Activated CD8-positive, alpha-beta memory T cell treated with anti-CD3 and anti-CD28 coated beads for 4 hours (primary cell): ENCODE results near the gene PHACTR1.
"Not testable (repeated sequence)": the region's sequence is repeated elsewhere in the genome, so short reads cannot be mapped to it uniquely, and the experiment has no call there.

Experiments
- DNase-seq, 2 donors: peaks; one replicate each; pipeline ENCODE4 v3.0.0-alpha.2; 2020; ENCODE audit warnings: low read depth in 2 of 2

Gene PHACTR1

DNA sequence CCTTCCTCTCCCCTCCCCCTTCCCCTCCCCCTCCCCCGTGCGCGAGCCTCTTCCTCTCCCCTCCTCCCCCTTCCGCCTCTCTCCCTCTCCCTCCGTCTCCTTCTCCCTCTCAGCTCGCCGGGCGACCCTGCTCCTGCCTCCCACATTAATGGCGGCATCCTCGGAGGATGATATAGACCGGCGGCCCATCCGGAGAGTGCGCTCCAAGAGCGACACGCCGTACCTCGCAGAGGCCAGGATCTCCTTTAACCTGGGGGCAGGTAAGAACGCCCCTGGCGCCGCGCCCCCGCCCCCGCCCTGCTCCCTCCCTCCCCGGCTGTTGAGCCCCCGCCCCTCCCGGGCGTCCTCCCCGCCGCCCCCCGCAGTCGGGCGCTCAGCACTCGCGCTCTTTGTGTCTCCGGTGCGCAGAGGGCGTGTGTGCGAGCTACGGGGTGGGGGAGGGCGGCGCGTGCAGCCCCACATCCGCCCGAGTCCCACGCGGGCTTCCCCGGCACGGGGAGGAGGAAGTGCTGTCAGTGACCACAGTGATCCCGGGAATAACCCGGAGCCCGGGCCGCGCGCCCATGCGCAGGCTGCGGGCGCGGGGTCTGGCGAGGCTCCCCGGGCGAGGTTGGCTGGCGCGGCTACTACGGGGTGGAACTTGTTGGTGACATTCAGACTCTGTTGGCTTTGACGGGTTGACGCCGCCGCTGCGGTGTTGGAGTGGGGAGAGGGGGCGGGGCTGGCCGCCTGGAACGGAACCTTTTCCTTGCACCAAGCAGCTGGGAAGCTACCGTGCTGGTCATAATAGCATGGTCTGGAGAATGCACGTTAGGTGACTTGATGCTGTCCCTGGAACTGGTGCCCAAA is 33.2 kb downstream of the PHACTR1 start:
- DNase-seq, result no peak

DNA sequence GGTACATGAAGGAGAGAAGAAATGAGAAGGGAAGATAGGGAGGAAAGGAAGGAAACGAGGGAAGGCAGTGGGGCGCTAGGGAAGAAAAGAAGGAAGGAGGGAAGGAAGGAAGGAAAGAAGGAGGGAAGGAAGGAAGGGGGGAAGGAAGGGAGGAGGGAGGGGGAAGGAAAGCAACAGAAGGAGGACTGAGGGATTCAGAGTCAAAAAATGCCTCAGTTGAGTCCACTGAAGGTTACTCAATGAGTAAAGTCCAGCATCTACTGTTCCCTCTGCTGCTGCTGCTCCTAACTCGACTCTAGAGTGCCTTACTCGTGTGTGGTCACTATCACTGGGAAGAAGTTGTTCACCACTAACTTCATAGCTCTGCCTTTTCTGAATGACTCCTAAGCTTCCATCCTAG is 33.8 kb downstream of the PHACTR1 start:
- no peak for DNase-seq

DNA sequence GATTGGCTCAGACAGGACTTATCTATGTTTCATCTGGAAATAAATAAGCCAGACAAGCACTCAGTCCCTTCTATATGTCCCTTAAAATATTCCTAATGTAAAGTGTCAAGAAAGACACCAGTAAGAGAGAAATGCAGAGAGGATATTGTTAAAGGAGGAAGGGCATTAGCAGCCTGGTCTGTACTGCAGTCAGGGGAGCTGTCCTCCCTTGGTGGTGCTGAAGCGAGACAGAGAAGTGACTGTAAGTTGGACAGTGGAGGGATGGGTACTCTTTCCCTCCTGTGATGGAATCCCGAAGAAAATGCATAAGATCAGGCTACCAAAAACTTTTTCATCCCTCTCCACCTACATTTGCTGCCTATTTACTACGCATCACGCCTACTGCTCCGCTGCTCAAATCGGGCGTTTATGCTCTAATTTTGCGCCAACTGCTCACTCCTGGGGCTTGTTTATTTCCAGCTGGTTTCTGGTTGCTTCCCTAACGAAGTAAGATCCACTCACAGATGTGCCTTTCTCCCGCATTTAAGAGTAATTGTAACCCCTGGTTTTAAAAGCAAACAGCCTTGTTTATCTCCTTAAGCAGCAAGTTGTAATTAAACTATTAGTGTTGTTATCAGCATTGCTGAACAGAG is 35.2 kb downstream of the PHACTR1 start:
- DNase-seq, result no peak

DNA sequence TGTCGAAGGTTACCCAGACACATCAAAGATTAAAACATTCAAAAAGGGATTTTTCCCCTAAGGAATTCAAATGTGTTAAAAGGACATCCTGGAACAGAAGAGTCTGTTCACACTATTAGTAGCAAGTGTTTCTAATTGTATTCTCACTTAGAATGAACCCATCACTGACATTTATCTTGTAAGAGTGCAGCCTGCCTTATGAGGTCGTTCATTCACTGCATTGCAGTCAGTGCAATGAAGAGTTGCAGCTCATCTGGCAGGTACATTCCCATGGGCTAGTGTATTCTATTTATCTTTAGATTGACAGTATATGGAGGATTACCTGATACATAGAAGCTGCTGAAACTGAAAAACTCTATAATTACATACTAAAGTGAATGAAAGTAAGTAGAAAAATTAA is 36.5 kb downstream of the PHACTR1 start:
- DNase-seq, result no peak

DNA sequence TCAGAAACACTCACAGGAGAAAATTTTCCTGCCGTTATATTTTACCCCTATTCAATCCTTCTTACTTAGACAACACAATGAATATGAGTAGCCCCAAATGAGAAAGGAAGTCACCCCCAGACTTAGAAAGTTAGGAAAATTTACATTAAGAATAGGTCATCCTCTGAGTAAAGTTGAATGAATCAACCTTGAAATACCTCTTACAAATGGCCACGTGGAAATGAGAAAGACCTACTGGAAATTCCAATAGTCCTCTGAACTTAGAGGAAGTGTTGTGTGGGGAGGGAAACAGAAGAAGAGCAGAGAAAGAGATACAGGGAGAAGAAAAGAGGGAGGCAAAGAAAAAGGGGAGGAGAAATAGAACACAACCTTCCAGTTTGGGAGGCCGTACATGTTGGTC is 43.7 kb downstream of the PHACTR1 start:
- no peak for DNase-seq

DNA sequence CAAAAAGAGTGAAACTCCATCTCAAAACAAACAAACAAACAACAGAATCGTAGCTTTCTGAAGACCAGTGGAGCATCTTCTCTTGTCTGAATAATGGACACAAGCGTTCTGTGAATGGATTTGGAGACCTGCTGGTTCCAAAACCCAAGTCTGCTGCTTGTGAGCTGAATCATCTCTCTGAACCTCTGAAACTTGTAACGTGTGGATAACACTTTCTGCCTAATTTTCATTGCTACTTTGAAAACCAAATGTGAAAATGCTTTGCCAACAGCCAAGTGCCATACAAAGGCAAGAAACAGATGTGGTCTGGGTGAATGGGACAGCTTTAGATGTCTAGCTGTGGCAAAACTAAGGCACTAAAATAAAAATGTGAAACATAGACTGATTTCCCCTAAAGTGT is 44.3 kb downstream of the PHACTR1 start:
- DNase-seq, result no peak

DNA sequence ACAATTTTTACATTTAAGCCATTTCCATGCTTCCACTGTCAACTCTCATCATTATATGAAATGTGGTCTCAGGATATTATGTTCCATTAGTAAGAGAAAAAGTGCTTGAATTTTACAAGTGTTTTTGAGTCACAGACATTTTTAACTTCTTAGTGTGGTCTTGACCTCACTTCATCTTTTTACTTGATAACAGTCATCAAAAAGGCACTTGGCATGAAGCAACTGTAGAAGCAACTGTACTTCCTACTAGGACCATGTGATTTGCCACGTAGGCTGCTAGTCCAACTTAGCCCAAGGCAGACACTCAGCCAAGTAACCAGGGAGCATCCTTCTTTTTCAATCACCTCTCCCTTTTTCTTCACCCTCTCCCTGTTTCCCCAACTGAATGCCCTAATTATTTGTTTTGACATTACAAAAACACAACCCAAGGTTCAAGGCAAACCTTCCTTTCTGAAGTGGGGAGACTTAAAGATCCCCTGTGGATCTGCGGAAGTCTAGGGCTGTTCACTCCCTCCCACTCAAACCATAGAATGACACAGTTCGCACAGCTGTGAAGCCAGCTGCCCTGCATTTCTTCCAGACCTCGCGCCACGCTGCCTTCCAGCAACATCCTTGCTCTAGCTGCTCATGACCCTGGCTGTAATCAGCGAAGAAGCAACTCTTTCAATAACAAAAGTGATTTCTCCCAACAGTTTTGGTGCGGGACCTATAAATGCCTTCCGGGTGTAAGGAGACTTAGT is 45.0 kb downstream of the PHACTR1 start:
- DNase-seq, result no peak

DNA sequence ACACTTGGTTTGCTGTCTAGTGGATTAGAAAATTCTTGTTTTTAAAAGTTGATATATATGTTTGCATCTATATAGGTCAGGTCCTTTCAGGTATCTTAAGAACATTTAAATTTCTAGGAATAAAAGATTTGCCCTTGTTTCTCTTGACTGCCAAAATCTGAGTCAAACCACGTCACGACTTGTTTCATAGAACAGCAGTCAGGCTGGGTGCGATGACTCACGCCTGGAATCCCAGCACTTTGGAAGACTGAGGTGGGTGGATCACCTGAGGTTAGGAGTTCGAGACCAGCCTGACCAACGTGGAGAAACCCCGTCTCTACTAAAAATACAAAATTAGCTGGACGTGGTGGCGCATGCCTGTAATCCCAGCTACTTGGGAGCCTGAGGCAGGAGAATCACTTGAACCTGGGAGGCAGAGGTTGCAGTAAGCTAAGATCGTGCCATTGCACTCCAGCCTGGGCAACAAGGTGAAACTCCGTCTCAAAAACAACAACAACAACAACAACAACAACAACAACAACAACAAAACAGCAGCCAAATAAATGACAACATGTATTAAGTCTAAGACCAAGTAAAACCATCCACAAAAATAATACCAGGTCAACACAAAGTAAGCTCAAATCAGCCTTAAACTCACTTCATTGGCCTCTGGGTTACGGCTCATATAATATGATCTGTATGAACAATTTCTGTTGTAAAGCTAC is 46.3 kb downstream of the PHACTR1 start:
- DNase-seq, result not testable (repeated sequence)

DNA sequence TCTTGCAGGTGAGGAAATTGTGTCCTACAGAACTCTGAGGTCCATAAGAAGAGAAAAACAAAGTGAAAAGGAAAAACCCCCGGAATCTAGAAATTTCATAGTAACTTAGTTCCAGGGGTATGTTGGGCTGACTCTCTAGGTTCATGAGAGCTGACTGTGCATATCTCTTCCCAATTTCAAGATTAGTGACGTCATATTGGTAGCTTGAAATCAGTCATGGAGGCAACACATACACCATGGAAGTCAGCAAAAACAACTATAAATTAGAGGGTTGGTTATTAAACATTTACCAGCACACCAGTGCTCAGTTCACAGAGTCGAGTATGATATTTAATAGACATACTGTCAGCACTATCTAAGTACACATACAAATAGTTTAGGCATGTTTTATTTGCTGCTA is 49.8 kb downstream of the PHACTR1 start:
- no peak for DNase-seq

DNA sequence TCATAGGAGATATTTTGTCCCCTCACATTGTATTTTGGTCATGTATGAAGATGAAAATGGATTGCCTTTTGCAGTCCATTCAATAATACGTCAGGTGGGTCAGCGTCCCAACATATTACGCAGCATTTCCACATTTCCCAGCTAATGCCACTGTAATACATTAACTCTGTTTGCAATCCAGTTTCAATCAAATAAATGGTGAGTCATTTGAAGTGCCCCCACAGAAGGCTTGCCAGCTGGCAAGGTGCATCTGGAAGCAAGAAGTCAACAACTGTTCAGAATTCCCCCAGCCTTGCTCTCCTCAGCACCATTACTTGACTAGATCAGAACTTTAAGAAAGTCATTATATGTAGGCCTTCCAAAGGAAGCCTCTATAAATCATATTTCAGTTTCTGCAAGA is 50.4 kb downstream of the PHACTR1 start:
- no peak for DNase-seq

DNA sequence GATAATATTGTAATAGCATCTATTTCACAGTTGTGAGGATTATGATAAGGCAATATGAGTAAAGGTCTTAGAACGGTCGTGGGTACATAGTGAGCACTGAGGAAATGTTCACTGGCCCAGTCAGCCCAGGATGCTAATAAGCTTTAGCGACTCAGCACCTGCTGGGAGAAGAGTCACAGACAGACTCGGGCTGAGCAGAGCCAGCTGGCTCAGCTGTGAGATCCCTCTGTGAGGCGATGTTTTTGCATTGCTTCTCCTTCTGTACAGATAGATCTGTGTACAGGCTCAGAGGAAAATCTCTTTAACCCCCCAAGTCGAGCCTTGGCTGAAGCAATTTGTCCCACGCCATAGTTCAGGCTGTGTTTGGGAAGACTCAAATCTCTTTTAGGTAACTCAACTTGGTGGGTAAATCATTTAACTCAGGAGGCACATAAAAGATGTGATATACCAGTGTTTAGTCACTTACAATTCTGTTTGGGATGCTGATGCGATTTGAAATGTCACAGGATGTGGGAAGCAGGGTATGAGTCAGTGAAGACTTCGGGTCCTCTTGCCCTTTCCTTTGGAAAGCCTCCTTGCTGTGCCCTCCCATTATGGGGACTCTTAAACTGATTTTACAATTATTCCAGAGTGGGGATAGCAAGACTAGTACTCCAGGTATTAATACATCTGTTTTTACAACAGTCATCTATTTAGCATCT is 53.1 kb downstream of the PHACTR1 start:
- DNase-seq, result no peak

DNA sequence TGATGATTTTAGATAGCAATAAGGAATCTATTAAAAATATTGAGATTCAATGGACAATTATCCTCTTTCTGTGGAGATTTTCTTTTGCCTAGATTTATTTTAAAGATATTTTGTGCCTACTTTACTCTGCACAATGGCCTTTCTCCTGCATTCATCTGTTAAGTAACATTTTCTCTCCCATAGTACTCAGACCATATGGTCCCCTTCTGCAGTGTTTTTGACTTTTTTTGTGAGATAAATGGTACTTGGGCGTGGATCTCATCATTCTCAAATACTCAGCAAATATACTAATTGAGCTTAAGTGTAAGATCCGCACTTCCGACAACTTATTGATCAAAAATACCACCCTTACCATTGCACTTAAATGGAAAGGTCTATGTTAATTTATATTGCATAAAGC is 55.8 kb downstream of the PHACTR1 start:
- DNase-seq, result no peak

DNA sequence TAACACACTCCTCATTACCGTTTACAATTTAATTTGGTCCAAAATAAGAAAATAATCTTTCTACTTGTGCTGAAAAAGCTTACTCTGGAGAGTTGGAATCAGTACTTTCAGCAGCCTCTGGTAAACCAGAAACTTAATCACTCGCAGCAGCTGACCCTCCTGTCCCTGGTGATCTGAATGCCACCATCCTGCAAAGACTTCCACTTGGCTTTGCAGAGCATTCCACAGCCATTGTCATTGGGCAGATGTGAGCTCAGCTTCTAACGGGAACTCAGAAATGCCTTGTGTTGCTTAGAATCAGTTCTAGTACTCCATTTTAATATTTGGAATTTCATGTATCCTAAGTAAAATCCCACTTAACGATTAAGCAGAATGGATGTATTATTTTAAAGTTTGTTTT is 59.7 kb downstream of the PHACTR1 start:
- DNase-seq, result no peak

DNA sequence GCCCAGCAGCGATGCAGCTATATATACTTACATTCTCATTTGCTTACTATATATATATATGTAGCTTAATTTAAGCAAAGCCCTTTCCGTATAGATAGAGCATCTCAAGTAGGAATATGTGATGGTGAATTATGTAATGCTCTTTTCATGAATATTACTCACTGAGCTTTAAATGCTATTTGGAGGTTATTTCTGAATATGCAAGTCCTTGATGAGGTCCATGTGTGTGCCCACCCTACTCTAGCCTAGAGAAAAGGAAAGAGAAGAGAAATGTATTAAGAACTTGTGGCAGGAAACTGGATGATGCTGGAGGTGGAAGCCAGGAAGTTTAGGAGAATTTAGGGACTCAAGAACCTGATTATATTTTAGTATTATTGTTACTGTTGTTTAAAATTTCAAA is 63.2 kb downstream of the PHACTR1 start:
- no peak for DNase-seq

DNA sequence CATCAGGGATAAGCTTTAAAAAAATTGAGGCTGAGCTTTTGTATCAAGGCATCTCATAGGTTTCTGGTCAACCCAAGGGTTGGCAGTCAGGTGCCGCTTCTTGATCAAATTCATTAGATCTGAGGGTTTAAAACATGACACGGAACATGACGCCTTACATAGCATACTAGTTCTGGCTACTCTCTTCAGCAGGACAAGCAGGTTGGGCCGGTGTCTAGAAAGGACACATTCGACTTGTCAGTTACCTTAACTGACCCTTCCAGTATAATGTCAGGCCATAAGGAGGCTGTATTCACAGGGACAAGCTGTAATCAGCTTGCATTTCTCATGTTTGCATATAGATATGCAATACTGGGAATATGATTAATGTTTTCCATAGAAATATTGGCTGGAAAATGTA is 65.6 kb downstream of the PHACTR1 start:
- no peak for DNase-seq

DNA sequence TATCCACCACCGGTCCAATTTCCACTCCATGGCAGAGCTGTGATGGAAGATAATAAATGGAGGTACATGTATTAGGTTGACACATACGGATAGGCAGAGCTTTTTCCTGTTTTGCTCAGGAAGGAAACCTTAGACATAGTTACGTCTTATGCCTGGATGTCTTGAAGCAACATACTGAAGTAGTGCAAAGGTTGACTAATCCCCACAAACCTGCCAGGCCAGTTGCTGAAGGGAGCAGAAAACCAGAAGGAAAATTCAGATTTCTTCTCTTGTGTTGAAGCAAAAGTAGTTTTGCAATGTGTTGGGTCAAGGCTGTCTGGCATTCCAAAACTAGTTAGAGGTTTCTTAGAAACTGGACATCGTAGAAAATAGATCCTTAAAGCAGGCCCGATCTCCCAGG is 68.7 kb downstream of the PHACTR1 start:
- no peak for DNase-seq

DNA sequence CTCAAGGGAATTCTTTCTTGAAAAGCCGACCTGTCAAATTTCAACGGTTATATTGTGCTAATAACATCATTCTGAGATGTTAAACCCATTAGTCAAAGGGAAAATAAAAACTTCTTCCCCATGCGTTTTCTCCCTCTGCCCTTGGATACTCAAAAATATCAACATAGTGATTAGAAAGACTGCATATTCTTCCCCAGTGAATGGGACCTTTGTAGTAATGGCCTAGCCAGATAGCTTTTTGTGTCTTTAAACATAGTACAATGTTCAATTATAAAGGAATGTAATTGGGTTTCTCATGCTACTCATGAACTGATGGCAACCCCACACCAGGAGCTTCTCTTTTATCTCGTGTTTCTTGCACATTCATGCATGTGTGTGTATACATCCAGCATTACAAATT is 69.4 kb downstream of the PHACTR1 start:
- no peak for DNase-seq

DNA sequence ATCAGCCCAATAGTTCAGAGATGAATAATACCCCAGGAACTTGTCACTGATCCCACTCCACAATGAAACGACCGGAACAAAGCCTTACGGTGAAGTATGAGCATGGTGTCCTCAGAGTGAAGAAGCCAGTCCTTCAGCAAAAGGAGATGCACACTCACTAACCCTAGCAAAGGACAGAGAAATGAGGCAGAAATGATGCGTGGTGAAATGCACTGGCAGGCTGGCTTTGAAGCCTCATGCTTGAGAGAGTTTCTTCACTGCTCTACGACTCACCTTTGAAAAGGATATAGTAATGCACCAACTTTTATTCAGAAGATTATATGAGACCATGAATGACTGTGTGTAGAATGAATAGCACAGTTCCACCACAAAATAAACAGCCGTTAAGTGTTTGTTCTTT is 74.8 kb downstream of the PHACTR1 start:
- DNase-seq, result no peak

DNA sequence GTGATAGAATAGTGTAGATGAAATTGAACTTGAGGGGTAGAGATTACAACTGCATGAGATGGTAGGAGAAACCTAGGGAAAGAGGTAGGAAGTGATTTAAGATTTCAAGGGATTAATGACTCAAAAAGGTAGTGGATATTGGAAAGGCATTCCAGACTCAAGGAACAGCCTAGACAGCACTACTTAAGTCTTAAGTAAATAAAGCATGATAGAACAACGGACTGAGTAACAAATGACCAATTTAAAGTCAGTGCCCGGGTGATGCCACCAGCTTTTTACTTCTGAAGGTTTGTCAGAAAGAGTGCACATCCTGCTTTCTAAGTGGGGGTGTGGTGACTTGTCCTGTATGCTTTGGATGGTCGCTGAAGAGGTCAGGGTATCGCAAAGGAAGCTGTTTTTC is 81.8 kb downstream of the PHACTR1 start:
- DNase-seq, result no peak

DNA sequence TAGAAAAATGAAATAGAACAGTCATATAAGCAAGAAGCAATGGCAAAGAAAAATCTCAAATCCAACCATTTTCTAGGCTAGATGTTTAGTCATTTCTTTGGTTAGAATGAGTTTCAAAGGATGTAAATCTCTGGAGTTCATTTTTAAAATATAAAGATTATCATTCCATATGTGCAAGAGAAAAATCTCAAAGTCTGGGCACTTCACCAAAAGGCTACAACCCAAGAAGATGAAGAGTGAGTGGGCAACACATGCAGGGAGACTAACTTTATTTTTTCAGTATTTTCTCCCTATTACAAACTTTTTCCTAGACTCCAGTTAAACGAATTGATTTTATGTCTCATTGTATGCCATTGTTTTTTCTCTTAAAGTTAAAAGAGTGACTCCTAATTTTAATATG is 83.6 kb downstream of the PHACTR1 start:
- DNase-seq, result no peak

DNA sequence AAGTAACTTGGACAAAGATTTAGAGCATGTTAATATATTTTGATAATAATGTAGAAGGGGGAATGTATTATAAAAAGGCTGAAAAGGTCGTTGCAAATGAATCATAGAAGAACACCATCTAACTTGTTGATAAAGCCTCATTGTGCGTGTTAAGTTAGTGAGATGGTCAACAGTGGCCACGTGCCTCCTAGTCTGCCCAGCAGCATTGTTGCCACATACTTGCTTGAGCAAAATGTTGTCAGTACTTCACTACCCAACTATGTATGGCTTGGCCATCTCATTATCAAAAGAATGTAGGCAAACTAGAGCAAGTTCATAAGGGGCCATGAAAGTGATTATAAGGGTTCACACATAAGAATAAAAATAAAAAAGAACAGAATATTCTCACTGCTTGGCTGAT is 84.6 kb downstream of the PHACTR1 start:
- no peak for DNase-seq

DNA sequence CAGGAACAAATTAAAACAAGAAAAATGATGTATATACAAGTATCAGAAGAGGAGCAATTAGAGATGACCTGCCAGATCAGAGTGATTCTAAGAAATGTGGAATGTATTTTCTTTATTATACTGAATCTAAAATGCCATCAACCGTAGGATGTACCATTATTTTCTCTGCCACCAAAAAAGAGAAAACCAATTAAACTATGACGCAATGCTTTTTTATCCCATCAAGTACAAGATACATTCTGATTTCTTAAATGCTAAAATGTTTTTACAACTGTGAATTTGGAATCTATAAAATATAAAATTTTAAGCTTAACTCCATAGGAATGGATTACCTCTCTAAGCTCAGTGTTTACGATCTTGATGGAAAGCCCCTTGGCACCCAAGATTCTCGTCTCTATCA is 85.9 kb downstream of the PHACTR1 start:
- no peak for DNase-seq
